Gastrocnemius medialis (tissue), 4 donors: Measurements from ENCODE around the gene COP1.

Experiments used
- CTCF ChIP-seq, 5 experiments: fragments of 450-650 bp in 3 of 5; fragments of 200-600 bp in 2 of 5; sonication (generic) in 2 of 5; IDR thresholded peaks in 4 of 5; conservative IDR thresholded peaks in 1 of 5; 1 replicate in 4 of 5; 2 replicates in 1 of 5; pipeline ENCODE4 v1.5.1; 2016 to 2019; ENCODE audit warnings: antibody characterized with exemption in 5 of 5, mild to moderate bottlenecking in 3 of 5, moderate library complexity in 3 of 5
- POLR2A ChIP-seq, 2 donors: fragments of 450-650 bp; IDR thresholded peaks; one replicate each; pipeline ENCODE4 v1.6.1; 2017; ENCODE audit warnings: antibody characterized with exemption in 2 of 2, mild to moderate bottlenecking in 2 of 2, moderate library complexity in 2 of 2

- TF ChIP-seq CTCF (IDR thresholded peaks at IDR 0.05 in 4 of 5, conservative IDR thresholded peaks at IDR 0.05 in 1 of 5) (no peak), POLR2A (IDR thresholded peaks at IDR 0.05) (no peak)
Measured at GRCh38 chr1:176032040-176032645, 174.9 kb downstream of the COP1 start.
